Stimulated activated CD8-positive, alpha-beta memory T cell treated with anti-CD3 and anti-CD28 coated beads, Interleukin-12 subunit alpha, Interleukin-12 subunit beta, amount 100 ng/mL, for 24 hours (primary cell): ENCODE results near the gene GALE.
"Not testable (repeated sequence)": the region's sequence is repeated elsewhere in the genome, so short reads cannot be mapped to it uniquely, and the experiment has no call there.

ENCODE experiments used
- DNase-seq: peaks from one replicate; pipeline ENCODE4 v3.0.0-alpha.2; 2020; ENCODE audit errors: extremely low read depth

The GALE gene

DNA sequence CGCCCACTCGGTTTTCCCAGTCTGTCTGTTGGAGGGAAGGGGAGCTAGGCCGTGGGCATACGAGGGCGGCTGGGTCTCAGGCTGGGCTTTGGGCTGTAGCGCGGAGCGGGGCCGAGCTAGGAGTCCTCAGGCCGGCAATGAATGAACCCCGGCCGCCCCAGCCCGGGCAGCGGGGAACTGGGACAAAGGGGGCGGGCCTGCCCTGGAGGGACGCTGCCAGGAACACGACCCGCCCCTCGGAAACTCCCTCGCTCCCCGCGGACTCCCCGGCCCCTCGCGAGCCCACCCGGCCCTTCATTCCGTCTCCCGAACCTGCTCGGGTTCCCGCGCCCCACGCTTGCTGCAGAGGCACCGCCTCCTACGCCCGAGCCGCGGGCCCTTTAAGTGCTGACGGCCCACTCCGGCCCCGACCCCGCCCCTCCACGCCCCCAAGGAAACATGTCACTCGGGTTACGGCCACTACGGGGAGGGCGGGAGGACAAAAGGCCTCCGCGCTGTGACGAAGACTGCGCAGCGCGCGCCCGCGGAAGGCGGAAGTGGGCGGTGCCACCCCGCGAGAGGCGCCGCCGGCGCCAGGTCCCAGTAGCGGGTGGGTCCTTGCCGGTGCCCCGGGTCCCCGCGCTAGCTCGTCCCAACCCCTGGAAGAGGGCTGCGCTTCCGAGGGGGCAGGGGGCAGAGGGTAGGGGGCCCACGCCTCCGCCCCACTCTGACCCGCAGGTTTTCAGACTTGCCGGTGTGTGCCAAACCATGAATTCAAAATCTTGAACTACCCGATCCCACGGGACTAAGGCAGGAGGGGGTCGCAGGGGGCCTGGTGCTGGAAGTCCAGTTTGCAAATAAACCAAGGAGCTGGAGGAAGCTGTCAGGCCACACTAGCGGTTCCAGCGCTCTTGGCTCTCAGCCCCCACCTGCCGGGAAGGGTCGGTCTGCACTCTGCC lies at the start of gene GALE:
Gene GALE (minus strand): TSS at position 355 of the 938 bp plus-strand sequence. CDS start 1,747 bp downstream, outside the sequence.
- DNase-seq, result peak; percentile 98

GRCh38 chr1:23848673-23849616 lies 48.4 kb upstream of the GALE start:
- no peak for DNase-seq

DNA sequence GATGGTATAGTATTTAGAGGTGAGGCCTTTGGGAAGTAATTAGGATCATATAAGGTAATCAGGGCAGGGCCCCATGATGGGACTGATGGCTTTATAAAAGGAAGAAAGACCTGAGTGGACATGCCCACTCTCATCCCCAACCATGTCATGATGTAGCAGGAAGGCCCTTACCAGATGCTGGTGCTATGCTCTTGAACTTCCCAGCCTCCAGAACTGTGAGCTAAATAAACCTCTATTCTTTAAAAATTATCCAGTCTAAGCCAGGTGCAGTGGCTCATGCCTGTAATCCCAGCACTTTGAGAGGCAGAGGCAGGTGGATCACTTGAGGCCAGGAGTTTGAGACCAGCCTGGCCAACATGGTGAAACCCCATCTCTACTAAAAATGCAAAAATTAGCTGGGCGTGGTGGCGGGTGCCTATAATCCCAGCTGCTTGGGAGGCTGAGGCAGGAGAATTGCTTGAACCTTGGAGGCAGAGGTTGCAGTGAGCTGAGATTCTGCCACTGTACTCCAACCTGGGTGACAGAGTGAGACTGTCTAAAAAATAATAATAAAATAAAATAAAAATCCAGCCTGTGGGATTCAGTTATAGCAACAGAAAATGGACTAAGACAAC lies 47.0 kb upstream of the GALE start:
- not testable (repeated sequence) for DNase-seq

- DNase-seq, result no peak
Measured at GRCh38 chr1:23845163-23845562, 44.6 kb upstream of the GALE start.

- no peak for DNase-seq
Measured at GRCh38 chr1:23843644-23844043, 43.1 kb upstream of the GALE start.

DNA sequence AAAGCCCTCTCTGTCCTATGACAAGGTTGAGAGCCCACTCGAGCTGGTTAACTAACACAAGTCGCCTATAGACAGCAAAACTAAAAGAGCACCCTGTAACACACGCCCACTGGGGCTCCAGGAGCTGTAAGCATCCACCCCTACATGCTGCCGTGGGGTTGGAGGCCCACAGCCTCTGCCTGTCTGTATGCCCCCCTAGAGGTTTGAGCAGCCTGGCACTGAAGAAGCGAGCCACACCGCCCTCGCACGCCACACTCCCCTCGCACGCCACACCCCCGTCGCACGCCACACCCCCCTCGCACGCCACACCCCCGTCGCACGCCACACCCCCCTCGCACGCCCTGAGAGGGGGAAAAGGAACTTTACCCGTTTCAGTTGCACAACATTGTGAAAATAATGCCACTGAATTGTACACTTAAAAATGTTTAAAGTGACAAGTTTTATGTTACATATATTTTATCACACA lies 37.9 kb upstream of the GALE start:
- DNase-seq, result peak; percentile 43

- no peak for DNase-seq
Measured at GRCh38 chr1:23837908-23838307, 37.4 kb upstream of the GALE start.

- DNase-seq, result no peak
Measured at GRCh38 chr1:23836037-23836436, 35.5 kb upstream of the GALE start.

DNA sequence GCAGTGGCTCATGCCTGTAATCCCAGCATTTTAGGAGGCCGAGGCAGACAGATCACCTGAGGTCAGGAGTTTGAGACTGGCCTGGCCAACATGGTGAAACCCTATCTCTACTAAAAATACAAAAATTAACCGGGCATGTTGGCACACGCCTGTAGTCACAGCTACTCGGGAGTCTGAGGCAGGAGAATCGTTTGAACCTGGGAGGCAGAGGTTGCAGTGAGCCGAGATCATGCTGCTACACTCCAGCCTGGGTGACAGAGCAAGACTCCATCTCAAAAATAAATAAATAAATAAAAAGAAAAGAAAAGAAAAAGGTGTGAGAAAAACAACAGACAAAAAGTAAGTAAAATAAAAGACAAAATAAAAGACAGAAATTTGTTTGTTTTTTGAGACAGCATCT lies 33.6 kb upstream of the GALE start:
- not testable (repeated sequence) for DNase-seq

DNA sequence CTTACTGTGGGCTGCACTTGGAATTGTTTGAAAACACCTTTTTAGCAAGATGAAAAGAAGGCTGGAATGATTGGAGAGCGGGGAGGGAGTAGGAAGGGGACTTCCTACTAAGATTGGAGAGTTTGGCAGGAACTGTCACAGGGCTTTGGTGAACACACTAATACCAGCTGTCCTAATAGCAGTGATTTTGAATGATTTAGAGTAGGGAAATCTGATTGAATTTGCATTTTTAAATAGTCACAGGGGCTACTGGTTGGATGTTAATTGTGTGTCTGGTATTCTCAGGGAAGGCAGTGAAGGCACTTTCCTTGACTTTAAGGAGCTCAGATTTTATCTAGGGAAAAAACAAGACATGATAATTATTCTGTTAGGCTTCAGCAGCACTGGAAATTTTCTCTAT lies 27.2 kb upstream of the GALE start:
- no peak for DNase-seq

GRCh38 chr1:23826590-23826989 lies 26.0 kb upstream of the GALE start:
- DNase-seq, result not testable (repeated sequence)

- no peak for DNase-seq
Measured at GRCh38 chr1:23825762-23826522, 25.4 kb upstream of the GALE start.

DNA sequence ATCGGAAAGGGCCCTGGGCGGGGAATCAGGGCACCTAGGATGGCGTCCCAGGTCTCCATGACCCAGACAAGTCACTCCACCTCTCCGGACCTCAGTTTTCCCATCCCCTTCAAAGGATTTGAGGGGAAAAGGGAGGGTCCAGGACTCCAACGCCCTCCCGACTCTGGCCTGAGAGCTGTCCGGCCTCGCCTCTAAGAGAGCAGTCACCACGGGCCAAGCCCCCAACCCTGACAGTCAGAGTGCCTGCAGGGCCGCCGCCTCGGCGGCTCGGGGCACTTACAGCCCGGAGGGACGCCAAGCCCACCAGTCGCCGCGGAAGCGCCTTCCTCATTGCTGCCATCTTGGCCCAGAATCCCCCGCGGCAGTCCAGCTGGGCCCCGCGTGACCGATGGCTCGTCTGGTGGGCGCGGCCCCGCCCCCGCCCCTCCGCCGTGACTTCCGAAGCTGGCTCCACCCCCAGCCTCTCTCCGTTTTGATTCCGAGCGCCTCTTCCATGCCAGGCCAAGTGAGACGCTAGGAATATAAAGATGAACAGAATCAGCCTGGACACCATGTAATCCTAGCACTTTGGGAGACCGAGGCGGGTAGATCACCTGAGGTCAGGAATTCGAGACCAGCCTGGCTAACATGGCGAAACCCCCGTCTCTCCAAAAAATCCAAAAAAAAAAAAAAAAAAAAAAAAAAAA lies 24.7 kb upstream of the GALE start, which contains the start of gene HMGCL:
Gene HMGCL (minus strand): TSS at position 354 of the 686 bp plus-strand sequence. CDS start 14 bp downstream, at position 340.
- DNase-seq, result peak; percentile 78

DNA sequence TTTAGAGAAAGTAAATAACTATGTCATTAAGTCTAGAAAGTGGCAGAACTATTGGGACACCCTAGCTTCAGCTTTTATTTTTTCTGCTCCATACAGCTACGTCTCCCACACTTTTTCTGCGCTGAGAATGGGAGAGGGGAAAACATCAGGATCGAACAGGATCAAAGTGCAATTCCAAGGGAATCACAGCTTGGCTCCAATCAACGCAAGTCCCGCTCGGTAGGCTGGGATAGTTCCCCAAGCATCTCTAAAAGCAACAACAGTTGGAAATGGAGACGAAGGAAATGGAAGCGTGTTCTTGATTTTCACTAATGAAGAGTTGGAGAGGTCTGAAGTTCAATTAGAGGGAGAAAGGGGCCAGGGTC lies 24.1 kb upstream of the GALE start:
- DNase-seq, result no peak

- no peak for DNase-seq
Measured at GRCh38 chr1:23823767-23824166, 23.2 kb upstream of the GALE start.

GRCh38 chr1:23817633-23818032 lies 17.1 kb upstream of the GALE start:
- DNase-seq, result no peak

- no peak for DNase-seq
Measured at GRCh38 chr1:23816906-23817305, 16.4 kb upstream of the GALE start.

- no peak for DNase-seq
Measured at GRCh38 chr1:23816361-23816760, 15.8 kb upstream of the GALE start.

GRCh38 chr1:23814016-23814415 lies 13.5 kb upstream of the GALE start:
- no peak for DNase-seq

GRCh38 chr1:23810818-23811540 lies 10.4 kb upstream of the GALE start:
- DNase-seq, result no peak
